OCI-LY7 (cell line): ENCODE measurements around the gene GABRB3. TPM values are rescaled to one million over a fixed set of nuclear protein-coding genes. Genes with fewer than 3 reads are reported as not detected.

Experiments used
- BruUV-seq: library from RNA; stranded (reverse); fragments of 400-500 nt; replicated peaks from 2 replicates; lab custom pipeline; 2021; lab: Mats Ljungman, UMichigan
- CTCF ChIA-PET: fragments of 300-600 bp; sonication (Branson Sonifier 250); formaldehyde crosslinking; loops from one replicate; lab custom pipeline; 2022; ENCODE audit warnings: antibody characterized with exemption; ENCODE audit not compliant: unreplicated experiment; lab: Charles Lee
- POLR2A ChIA-PET: fragments of 300-600 bp; sonication (Branson Sonifier 250); formaldehyde crosslinking; loops from one replicate; lab custom pipeline; 2022; ENCODE audit warnings: antibody characterized with exemption; lab: Charles Lee
- DNase-seq: peaks from one replicate; pipeline ENCODE4 v3.0.0-alpha.2; 2015; ENCODE audit warnings: low spot score
- H2AFZ ChIP-seq: fragments of 200-600 bp; sonication (generic), shearing (Covaris generic); 2 replicates; pipeline ENCODE4 v1.6.1; 2014; ENCODE audit warnings: mild to moderate bottlenecking, antibody characterized with exemption, low read length, moderate library complexity
- H3K27ac ChIP-seq: fragments of 200-600 bp; sonication (generic); 2 replicates; pipeline ENCODE4 v1.5.1; 2014; ENCODE audit warnings: mixed run types, low read depth, mild to moderate bottlenecking, moderate library complexity, low read length, inconsistent platforms; ENCODE audit not compliant: poor library complexity, severe bottlenecking
- H3K36me3 ChIP-seq: fragments of 200-600 bp; sonication (generic); 2 replicates; pipeline ENCODE4 v1.6.1; 2014; ENCODE audit warnings: mild to moderate bottlenecking, antibody characterized with exemption, low read length, moderate library complexity, mixed read lengths; ENCODE audit not compliant: insufficient read depth
- H3K4me1 ChIP-seq: fragments of 200-600 bp; sonication (generic); 2 replicates; pipeline ENCODE4 v1.5.1; 2014; ENCODE audit warnings: mild to moderate bottlenecking, low read length; ENCODE audit not compliant: insufficient read depth, poor library complexity, severe bottlenecking
- H3K4me2 ChIP-seq: fragments of 200-600 bp; sonication (generic); 2 replicates; pipeline ENCODE4 v1.6.1; 2014; ENCODE audit warnings: mild to moderate bottlenecking, low read length
- H3K4me3 ChIP-seq: fragments of 200-600 bp; sonication (generic); 2 replicates; pipeline ENCODE4 v1.5.1; 2014; ENCODE audit warnings: mild to moderate bottlenecking, low read depth, low read length; ENCODE audit not compliant: poor library complexity, severe bottlenecking
- H3K79me2 ChIP-seq: fragments of 200-600 bp; sonication (generic); 2 replicates; pipeline ENCODE4 v1.6.1; 2016; ENCODE audit warnings: low read depth, mild to moderate bottlenecking, low read length, moderate library complexity, mixed read lengths; ENCODE audit not compliant: insufficient read depth
- H3K9me2 ChIP-seq: fragments of 200-600 bp; sonication (generic); 2 replicates; pipeline ENCODE4 v1.6.1; 2016; ENCODE audit warnings: mild to moderate bottlenecking, low read length, mixed read lengths; ENCODE audit not compliant: insufficient read depth
- H3K9me3 ChIP-seq: fragments of 200-600 bp; sonication (generic); 2 replicates; pipeline ENCODE4 v1.6.1; 2014; ENCODE audit warnings: mild to moderate bottlenecking, mixed run types, low read length, mixed read lengths
- H4K20me1 ChIP-seq: fragments of 200-600 bp; sonication (generic); 2 replicates; pipeline ENCODE4 v1.6.1; 2014; ENCODE audit warnings: mild to moderate bottlenecking, antibody characterized with exemption, low read length, moderate library complexity, mixed read lengths; ENCODE audit not compliant: insufficient read depth
- EZH2phosphoT487 ChIP-seq: fragments of 200-600 bp; sonication (generic); IDR thresholded peaks from 2 replicates; pipeline ENCODE4 v1.6.1; 2018; ENCODE audit warnings: low read depth, borderline replicate concordance, mild to moderate bottlenecking, mixed run types, antibody characterized with exemption, low read length, moderate library complexity, mixed read lengths
- intact Hi-C: fragments of 100-400 bp; cut with micrococcal nuclease; formaldehyde crosslinking; loops from one replicate; pipeline ENCODE4 v1.10.0; 2022; ENCODE audit not compliant: unreplicated experiment
- total RNA-seq, 2 experiments: library from RNA; depleted of rRNA in 1 of 2; stranded (reverse); fragments of >200 nt in 1 of 2; shearing (Covaris generic) in 1 of 2; gene quantifications; 2 replicates each; pipeline ENCODE4 v1.2.3, GENCODE V29; 2014 to 2022
- TF ChIP-seq, protein P1 (sequence below): fragments of 200-600 bp; sonication (generic); conservative IDR thresholded peaks from 2 replicates; pipeline ENCODE4 v1.5.1; 2014; ENCODE audit warnings: mild to moderate bottlenecking, antibody characterized with exemption, low read length, moderate library complexity, mixed read lengths

GABRB3 gene
- total RNA-seq, 2 experiments from 2014 or later, result 2.8 to 6.5 TPM

- no peaks in the 10 kb centered on the region for H4K20me1 ChIP-seq
- intact Hi-C loops, result no loop called here
- peaks cover 23% of the 10 kb centered on the region for H3K4me1 ChIP-seq
- DNase-seq, result no peak
- no peak overlapping the region for H2AFZ ChIP-seq
- H3K27ac ChIP-seq, result no peak overlapping the region
- TF ChIP-seq, protein P1, sequence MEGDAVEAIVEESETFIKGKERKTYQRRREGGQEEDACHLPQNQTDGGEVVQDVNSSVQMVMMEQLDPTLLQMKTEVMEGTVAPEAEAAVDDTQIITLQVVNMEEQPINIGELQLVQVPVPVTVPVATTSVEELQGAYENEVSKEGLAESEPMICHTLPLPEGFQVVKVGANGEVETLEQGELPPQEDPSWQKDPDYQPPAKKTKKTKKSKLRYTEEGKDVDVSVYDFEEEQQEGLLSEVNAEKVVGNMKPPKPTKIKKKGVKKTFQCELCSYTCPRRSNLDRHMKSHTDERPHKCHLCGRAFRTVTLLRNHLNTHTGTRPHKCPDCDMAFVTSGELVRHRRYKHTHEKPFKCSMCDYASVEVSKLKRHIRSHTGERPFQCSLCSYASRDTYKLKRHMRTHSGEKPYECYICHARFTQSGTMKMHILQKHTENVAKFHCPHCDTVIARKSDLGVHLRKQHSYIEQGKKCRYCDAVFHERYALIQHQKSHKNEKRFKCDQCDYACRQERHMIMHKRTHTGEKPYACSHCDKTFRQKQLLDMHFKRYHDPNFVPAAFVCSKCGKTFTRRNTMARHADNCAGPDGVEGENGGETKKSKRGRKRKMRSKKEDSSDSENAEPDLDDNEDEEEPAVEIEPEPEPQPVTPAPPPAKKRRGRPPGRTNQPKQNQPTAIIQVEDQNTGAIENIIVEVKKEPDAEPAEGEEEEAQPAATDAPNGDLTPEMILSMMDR, result no peak
- no peak for TF ChIP-seq EZH2phosphoT487
- no peaks in the 10 kb centered on the region for H3K36me3 ChIP-seq
- POLR2A ChIA-PET, result no interaction called here
- H3K79me2 ChIP-seq, result peaks cover 2% of the 10 kb centered on the region; the same call in 1 of the 2 replicates
- no peaks in the 10 kb centered on the region for H3K9me2 ChIP-seq
- H3K4me2 ChIP-seq, result no peak overlapping the region
- H3K4me3 ChIP-seq, result no peak overlapping the region
- CTCF ChIA-PET, result no interaction called here
- H3K9me3 ChIP-seq, result no peaks in the 10 kb centered on the region
- no TSS peak for BruUV-seq
Observed at GRCh38 chr15:26623071-26623470, 149.8 kb downstream of the GABRB3 start.

GRCh38 chr15:26621816-26622215, 151.1 kb downstream of the GABRB3 start:
- Histone ChIP-seq H3K36me3 (no peaks in the 10 kb centered on the region), H4K20me1 (no peaks in the 10 kb centered on the region), H3K27ac (no peak overlapping the region), H3K4me2 (no peak overlapping the region), H3K4me1 (peaks cover 23% of the 10 kb centered on the region), H3K79me2 (no peaks in the 10 kb centered on the region), H3K9me3 (no peaks in the 10 kb centered on the region), H2AFZ (no peak overlapping the region), H3K9me2 (no peaks in the 10 kb centered on the region), H3K4me3 (no peak overlapping the region)
- ChIA-PET POLR2A (no interaction called here), CTCF (no interaction called here)
- intact Hi-C loops, result no loop called here
- no peak for DNase-seq
- no TSS peak for BruUV-seq
- TF ChIP-seq EZH2phosphoT487, result no peak
- TF ChIP-seq, protein P1, result no peak

DNA sequence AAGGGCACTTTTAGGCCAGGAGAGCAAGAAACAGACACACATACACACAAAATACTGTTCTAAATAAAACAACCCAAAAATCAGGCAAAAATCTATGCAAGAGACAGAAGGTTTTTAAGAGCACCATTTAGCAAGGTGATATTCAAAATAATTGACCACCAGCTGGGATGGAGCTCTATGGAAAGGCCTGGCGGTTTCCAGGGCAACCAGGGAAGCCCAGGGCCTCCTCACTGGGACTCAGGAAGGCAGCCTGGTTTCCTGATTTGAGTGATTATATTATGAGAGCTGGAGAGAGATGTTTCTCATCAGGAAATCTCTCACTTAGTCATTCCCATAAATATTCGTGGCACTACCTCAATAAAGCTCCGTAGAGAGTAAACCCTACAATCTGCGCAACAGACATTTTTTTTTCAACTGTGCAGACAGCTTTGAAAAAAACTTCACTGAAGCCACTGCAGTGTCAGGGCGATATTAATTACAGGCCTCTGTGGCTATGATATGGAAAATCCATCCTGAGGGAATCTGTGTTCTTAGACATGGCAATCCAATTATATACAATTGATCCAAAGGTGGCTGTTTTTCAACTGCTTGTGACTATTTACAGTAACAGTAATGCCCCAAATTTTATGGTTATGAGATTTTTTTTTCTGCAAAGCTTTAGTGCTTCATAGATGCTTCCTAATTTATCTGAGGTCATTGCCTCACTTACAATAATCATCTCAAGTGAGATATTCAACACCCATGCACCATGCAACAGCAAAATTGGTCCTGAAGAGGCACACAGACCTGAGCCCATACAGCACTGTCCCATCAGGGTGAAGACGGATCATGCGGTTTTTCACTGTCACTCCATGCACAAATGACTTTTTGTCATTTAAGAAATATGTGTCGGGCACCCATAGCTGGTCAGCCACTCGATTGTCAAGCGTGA, 152.1 kb downstream of the GABRB3 start:
- no TSS peak for BruUV-seq
- intact Hi-C loops, result no loop called here
- no peak overlapping the region for H2AFZ ChIP-seq
- TF ChIP-seq EZH2phosphoT487, result no peak
- TF ChIP-seq, protein P1, result no peak
- H3K4me2 ChIP-seq, result no peak overlapping the region
- H3K4me3 ChIP-seq, result no peak overlapping the region
- H3K36me3 ChIP-seq, result no peaks in the 10 kb centered on the region
- no peak for DNase-seq
- no peaks in the 10 kb centered on the region for H3K9me2 ChIP-seq
- no peaks in the 10 kb centered on the region for H3K79me2 ChIP-seq
- POLR2A ChIA-PET, result no interaction called here
- CTCF ChIA-PET, result interaction anchor here (1.4 kb wide), 1 partner anchor 8 kb away, joined by 3 read pairs; no protein-coding TSS in a partner anchor
- H4K20me1 ChIP-seq, result no peaks in the 10 kb centered on the region
- H3K4me1 ChIP-seq, result peaks cover 23% of the 10 kb centered on the region
- no peaks in the 10 kb centered on the region for H3K9me3 ChIP-seq
- no peak overlapping the region for H3K27ac ChIP-seq
